H1 (cell line): ENCODE results near the gene HMCN1. TPM values are rescaled to one million over a fixed set of nuclear protein-coding genes. Genes with fewer than 3 reads are reported as not detected.

Experiments
- CTCF ChIA-PET: fragments of 300-600 bp; sonication (Branson Sonifier 250); formaldehyde crosslinking; loops from one replicate; lab custom pipeline; 2021; ENCODE audit not compliant: partially characterized antibody; lab: Charles Lee
- POLR2A ChIA-PET: fragments of 300-600 bp; sonication (Branson Sonifier 250); formaldehyde crosslinking; loops from one replicate; lab custom pipeline; 2021; ENCODE audit warnings: inconsistent platforms; ENCODE audit not compliant: partially characterized antibody; lab: Charles Lee
- DNase-seq, 2 experiments: peaks; one replicate each; pipeline versions ENCODE4 v3.0.0 to v3.0.0-alpha.2; 2010 to 2022; ENCODE audit warnings: low spot score in 2 of 2, low read depth in 1 of 2, mixed read lengths in 1 of 2
- FAIRE-seq: peaks from 2 replicates; lab custom pipeline; 2011; peaks lifted over from hg19 to GRCh38; lab: Jason Lieb, UNC
- H2AFZ ChIP-seq: 2 replicates; pipeline ENCODE4 v1.8.1; 2012; ENCODE audit warnings: low read length, inconsistent platforms
- H2AK5ac ChIP-seq: 2 replicates; pipeline ENCODE4 v1.6.1; 2013; ENCODE audit warnings: low read depth, low read length
- H2BK120ac ChIP-seq: replicated peaks from 2 replicates; pipeline ENCODE3; 2013; ENCODE audit warnings: low read depth, low read length, inconsistent platforms
- H2BK12ac ChIP-seq: 2 replicates; pipeline ENCODE4 v1.6.1; 2013; ENCODE audit warnings: low read depth, low read length
- H2BK15ac ChIP-seq: 2 replicates; pipeline ENCODE4 v1.6.1; 2013; ENCODE audit warnings: low read length
- H2BK20ac ChIP-seq: 2 replicates; pipeline ENCODE4 v1.6.1; 2013; ENCODE audit warnings: low read length
- H2BK5ac ChIP-seq: 2 replicates; pipeline ENCODE4 v1.6.1; 2013; ENCODE audit warnings: low read depth, low read length
- H3K14ac ChIP-seq: 2 replicates; pipeline ENCODE4 v1.6.1; 2013; ENCODE audit warnings: inconsistent platforms; ENCODE audit not compliant: insufficient read length
- H3K18ac ChIP-seq: 2 replicates; pipeline ENCODE4 v1.6.1; 2013; ENCODE audit warnings: low read length; ENCODE audit errors: extremely low read depth
- H3K23ac ChIP-seq: 2 replicates; pipeline ENCODE4 v1.6.1; 2013; ENCODE audit warnings: inconsistent platforms; ENCODE audit not compliant: insufficient read length
- H3K23me2 ChIP-seq: 2 replicates; pipeline ENCODE4 v1.6.1; 2013; ENCODE audit warnings: low read depth, low read length
- H3K27ac ChIP-seq: 2 replicates; pipeline ENCODE4 v1.6.1; 2011; ENCODE audit warnings: low read depth, low read length, inconsistent platforms
- H3K27me3 ChIP-seq, 4 experiments: replicated peaks in 1 of 4; 1 replicate in 1 of 4; 2 replicates in 3 of 4; pipeline versions ENCODE4 v1.6.1 to v1.8.1; 2011 to 2013; ENCODE audit warnings: low read length in 3 of 4, mild to moderate bottlenecking in 3 of 4, inconsistent platforms in 2 of 4, mixed read lengths in 2 of 4, moderate library complexity in 1 of 4; ENCODE audit not compliant: control insufficient read depth in 3 of 4, insufficient read depth in 3 of 4; ENCODE audit errors: extremely low read depth in 1 of 4
- H3K36me3 ChIP-seq, 4 experiments: 2 replicates each; pipeline versions ENCODE4 v1.6.1 to v1.8.1; 2011 to 2013; ENCODE audit warnings: mild to moderate bottlenecking in 4 of 4, low read length in 3 of 4, moderate library complexity in 2 of 4, control low read depth in 1 of 4, inconsistent platforms in 1 of 4; ENCODE audit not compliant: insufficient read depth in 4 of 4, control insufficient read depth in 2 of 4
- H3K4ac ChIP-seq: replicated peaks from 2 replicates; pipeline ENCODE3; 2013; ENCODE audit warnings: low read length, low read depth, mixed read lengths, inconsistent platforms; ENCODE audit not compliant: insufficient read length
- H3K4me1 ChIP-seq, 4 experiments: replicated peaks in 1 of 4; 1 replicate in 1 of 4; 2 replicates in 3 of 4; pipeline versions ENCODE4 v1.6.1 to v1.8.1; 2011 to 2013; ENCODE audit warnings: low read length in 3 of 4, inconsistent platforms in 2 of 4, mixed read lengths in 1 of 4; ENCODE audit not compliant: insufficient read depth in 4 of 4, control insufficient read depth in 3 of 4
- H3K4me2 ChIP-seq, 2 experiments: 2 replicates each; pipeline versions ENCODE4 v1.6.1 to v1.8.1; 2011 to 2013; ENCODE audit warnings: low read depth in 2 of 2, low read length in 2 of 2, control low read depth in 1 of 2, inconsistent platforms in 1 of 2, mild to moderate bottlenecking in 1 of 2; ENCODE audit not compliant: insufficient read depth in 1 of 2
- H3K4me3 ChIP-seq, 4 experiments: fragments of 200-600, 300-600 bp in 1 of 4; sonication (generic), shearing (Covaris generic), sonication (Bioruptor Twin) in 1 of 4; 2 replicates each; pipeline versions ENCODE4 v1.5.1 to v1.8.1; 2011 to 2016; ENCODE audit warnings: low read length in 4 of 4, low read depth in 3 of 4, control low read depth in 2 of 4, inconsistent platforms in 2 of 4, mild to moderate bottlenecking in 2 of 4, mixed read lengths in 1 of 4, moderate library complexity in 1 of 4; ENCODE audit not compliant: insufficient read depth in 2 of 4; ENCODE audit errors: extremely low read depth in 1 of 4
- H3K56ac ChIP-seq: replicated peaks from 2 replicates; pipeline ENCODE3; 2013; ENCODE audit warnings: low read depth, mild to moderate bottlenecking, mixed read lengths, low read length, inconsistent platforms; ENCODE audit not compliant: insufficient read length
- H3K79me1 ChIP-seq: 2 replicates; pipeline ENCODE4 v1.6.1; 2013; ENCODE audit warnings: low read depth, low read length, control low read depth
- H3K79me2 ChIP-seq, 2 experiments: 2 replicates each; pipeline versions ENCODE4 v1.6.1 to v1.8.1; 2012 to 2013; ENCODE audit warnings: low read length in 2 of 2, mild to moderate bottlenecking in 2 of 2, inconsistent platforms in 1 of 2; ENCODE audit not compliant: insufficient read depth in 2 of 2, control insufficient read depth in 1 of 2
- H3K9ac ChIP-seq, 4 experiments: replicated peaks in 1 of 4; 1 replicate in 1 of 4; 2 replicates in 3 of 4; pipeline versions ENCODE4 v1.6.1 to v1.8.1; 2011 to 2013; ENCODE audit warnings: low read depth in 3 of 4, low read length in 3 of 4, control low read depth in 2 of 4, mild to moderate bottlenecking in 2 of 4, moderate library complexity in 2 of 4, inconsistent platforms in 1 of 4; ENCODE audit errors: extremely low read depth in 1 of 4
- H3K9me3 ChIP-seq, 2 experiments: 2 replicates each; pipeline versions ENCODE4 v1.6.1 to v1.8.1; 2012 to 2013; ENCODE audit warnings: mild to moderate bottlenecking in 2 of 2, moderate library complexity in 2 of 2, control low read depth in 1 of 2, inconsistent platforms in 1 of 2, low read depth in 1 of 2, low read length in 1 of 2, mixed read lengths in 1 of 2; ENCODE audit not compliant: insufficient read depth in 2 of 2
- H4K20me1 ChIP-seq, 2 experiments: replicated peaks in 1 of 2; 2 replicates each; pipeline versions ENCODE3 to v1.8.1; 2011 to 2013; ENCODE audit warnings: inconsistent platforms in 2 of 2, low read length in 2 of 2, mild to moderate bottlenecking in 1 of 2; ENCODE audit not compliant: insufficient read depth in 2 of 2, control insufficient read depth in 1 of 2
- H4K5ac ChIP-seq: 2 replicates; pipeline ENCODE4 v1.6.1; 2013; ENCODE audit warnings: low read length, low read depth, mixed read lengths, inconsistent platforms; ENCODE audit not compliant: insufficient read length
- H4K8ac ChIP-seq: 2 replicates; pipeline ENCODE4 v1.8.0; 2013; ENCODE audit warnings: mild to moderate bottlenecking, moderate library complexity, low read length, inconsistent platforms; ENCODE audit not compliant: insufficient read depth; ENCODE audit errors: extremely low read depth
- H4K91ac ChIP-seq: replicated peaks from 2 replicates; pipeline ENCODE3; 2013; ENCODE audit warnings: low read length, mixed read lengths, inconsistent platforms; ENCODE audit not compliant: insufficient read length
- ATF3 ChIP-seq: IDR thresholded peaks from 2 replicates; pipeline ENCODE4 v1.6.1; 2011; ENCODE audit warnings: low read depth, mild to moderate bottlenecking, low read length; ENCODE audit not compliant: insufficient read depth
- CBX8 ChIP-seq: fragments of 300-800, 300-1000 bp; sonication (generic); IDR thresholded peaks from 2 replicates; pipeline ENCODE4 v1.7.1; 2016; ENCODE audit warnings: low read depth, low read length, borderline replicate concordance
- CTBP2 ChIP-seq: IDR thresholded peaks from 2 replicates; pipeline ENCODE4 v1.7.0; 2011; ENCODE audit warnings: borderline replicate concordance, mild to moderate bottlenecking, moderate library complexity, mixed read lengths, low read length; ENCODE audit not compliant: insufficient read depth, insufficient read length
- GABPA ChIP-seq: IDR thresholded peaks from 2 replicates; pipeline ENCODE4 v1.6.1; 2011; ENCODE audit warnings: mild to moderate bottlenecking, low read length, moderate library complexity, borderline replicate concordance; ENCODE audit not compliant: insufficient read depth
- GTF2F1 ChIP-seq: IDR thresholded peaks from 2 replicates; pipeline ENCODE4 v1.6.1; 2012; ENCODE audit warnings: low read depth, low read length, improper control_type of control experiment, borderline replicate concordance
- POLR2A ChIP-seq, 2 experiments: IDR thresholded peaks; 1 replicate in 1 of 2; 2 replicates in 1 of 2; pipeline ENCODE4 v1.6.1; 2011; ENCODE audit warnings: low read depth in 2 of 2, low read length in 2 of 2, mild to moderate bottlenecking in 2 of 2; ENCODE audit errors: control extremely low read depth in 1 of 2
- RFX5 ChIP-seq: IDR thresholded peaks from 2 replicates; pipeline ENCODE4 v1.6.1; 2011; ENCODE audit warnings: low read depth, low read length, improper control_type of control experiment, borderline replicate concordance
- SAP30 ChIP-seq: fragments of 300-600 bp; sonication (generic); IDR thresholded peaks from 2 replicates; pipeline ENCODE4 v1.7.1; 2012; ENCODE audit warnings: low read length, moderate library complexity, mild to moderate bottlenecking, inconsistent platforms; ENCODE audit not compliant: insufficient read depth, insufficient replicate concordance
- SRF ChIP-seq: IDR thresholded peaks from 2 replicates; pipeline ENCODE4 v1.6.1; 2011; ENCODE audit warnings: mild to moderate bottlenecking, low read depth, low read length, moderate library complexity
- SUZ12 ChIP-seq: fragments of 200-600 bp; sonication (generic); IDR thresholded peaks from 2 replicates; pipeline ENCODE4 v1.6.1; 2012; ENCODE audit warnings: mild to moderate bottlenecking, inconsistent platforms, low read length, moderate library complexity, mixed read lengths
- TAF7 ChIP-seq: optimal IDR thresholded peaks from 2 replicates; pipeline ENCODE3; 2011; ENCODE audit warnings: low read depth, mild to moderate bottlenecking, inconsistent platforms, low read length, moderate library complexity, borderline replicate concordance
- USF2 ChIP-seq: IDR thresholded peaks from 2 replicates; pipeline ENCODE4 v1.6.1; 2011; ENCODE audit warnings: low read length, improper control_type of control experiment
- WGBS, 2 experiments: shearing (Covaris generic) in 1 of 2; methylation state at CpG; one replicate each; pipeline versions ENCODE4 v1.1.6 to v1.1.7; 2013 to 2015; ENCODE audit warnings: low lambda C conversion rate in 2 of 2, mixed read lengths in 2 of 2, inconsistent platforms in 1 of 2, low coverage in 1 of 2, missing lambda C conversion rate in 1 of 2; ENCODE audit not compliant: insufficient replicate concordance in 2 of 2, insufficient coverage in 1 of 2, insufficient read length in 1 of 2; ENCODE audit errors: extremely low coverage in 1 of 2, missing lambda C conversion rate in 1 of 2; 5-methylcytosine and 5-hydroxymethylcytosine counted together
- polyA plus RNA-seq, 7 experiments: library from polyadenylated mRNA; depleted of rRNA in 3 of 7; stranded (reverse) in 5 of 7; unstranded in 2 of 7; fragments of >200 nt in 5 of 7; fragments of 200-250 nt in 2 of 7; gene quantifications; 1 replicate in 5 of 7; 2 replicates in 1 of 7; 4 replicates in 1 of 7; pipeline versions ENCODE4 v1.2.1 to v1.2.3, GENCODE V29; 2011 to 2013; ENCODE audit warnings: missing spikeins in 2 of 7, mixed read lengths in 2 of 7
- total RNA-seq: library from RNA; stranded (reverse); fragmentation: NEBNext Ultra II Directional; extraction: Animal tissue kit (Norgen Biotek cat#: 25700); gene quantifications from 2 replicates; pipeline ENCODE4 v1.2.1, GENCODE V29; 2021

The HMCN1 gene
- total and polyA plus RNA-seq, 2 of the 8 experiments (the other 6 are each of a cell fraction or from before 2014, with no cell fraction given): 13.8 to 14.6 TPM

- H2BK15ac ChIP-seq: no peak overlapping the region
- CTCF ChIA-PET: interaction anchor here (0.6 to 1.2 kb wide), 3 partner anchors 10 to 1643 kb away, joined by 3 to 4 read pairs (median 3); no protein-coding TSS in a partner anchor
- TF ChIP-seq SUZ12 (no peak), USF2 (no peak), TAF7 (no peak), CTBP2 (no peak), RFX5 (no peak), ATF3 (no peak), POLR2A (IDR thresholded peaks at IDR 0.05; ENCODE audit: control extremely low read depth in 1 of 2, low read depth in 2 of 2, low read length in 2 of 2) (no peak), CBX8 (no peak), GABPA (no peak), SRF (no peak), GTF2F1 (no peak), SAP30 (no peak)
Observed at GRCh38 chr1:185745165-185745564, 11.0 kb downstream of the HMCN1 start.

More at GRCh38 chr1:185745165-185745564, 11.0 kb downstream of the HMCN1 start:
- no peak overlapping the region for H3K4me2 ChIP-seq
- DNase-seq: no peak
- no peak overlapping the region for H2BK20ac ChIP-seq
- no peak overlapping the region for H3K23ac ChIP-seq
- H2BK120ac ChIP-seq: no peak overlapping the region
- H3K9ac ChIP-seq: no peak overlapping the region
- no peak overlapping the region for H2BK12ac ChIP-seq
- H3K9me3 ChIP-seq: 0 out of 4 replicates have a peak, but pooled peaks cover 0 to 5% of the 10 kb centered on the region in 2 experiments
- no peak overlapping the region for H3K18ac ChIP-seq
- no peak overlapping the region for H4K8ac ChIP-seq
- no peaks in the 10 kb centered on the region for H3K23me2 ChIP-seq
- H3K27ac ChIP-seq: no peak overlapping the region
- H3K36me3 ChIP-seq: no peaks in the 10 kb centered on the region
- no peak overlapping the region for H2BK5ac ChIP-seq
- no peak overlapping the region for H3K56ac ChIP-seq
- H3K4me1 ChIP-seq: no peaks in the 10 kb centered on the region
- H2AK5ac ChIP-seq: no peak overlapping the region
- H3K14ac ChIP-seq: no peak overlapping the region
- no peak for FAIRE-seq
- WGBS, 2 experiments: 87% methylated on average over 4 of the region's 4 CpGs; no CpG with 5 or more reads in 1 of the 2 experiments
- no peaks in the 10 kb centered on the region; a peak in 1 of 4 replicates for H3K79me2 ChIP-seq
- POLR2A ChIA-PET: no interaction called here
- no peaks in the 10 kb centered on the region for H3K27me3 ChIP-seq
- no peak overlapping the region for H3K4me3 ChIP-seq
- H3K4ac ChIP-seq: no peak overlapping the region
- H4K5ac ChIP-seq: no peak overlapping the region
- H4K91ac ChIP-seq: no peak overlapping the region
- no peaks in the 10 kb centered on the region for H3K79me1 ChIP-seq
- H2AFZ ChIP-seq: no peak overlapping the region
- H4K20me1 ChIP-seq: no peaks in the 10 kb centered on the region
